ENCODE results near the gene L3MBTL2.

The L3MBTL2 gene

GRCh38 chr22:41280854-41281253 is 75.7 kb downstream of the L3MBTL2 start:
- no peak for DNase-seq

Measured in NCI-H2081 (cell line).